Liver (tissue), 3 donors: Measurements from ENCODE around the gene ACIN1.

Experiments
- ATF3 ChIP-seq: IDR thresholded peaks from 2 replicates; pipeline ENCODE4 v1.6.1; 2016; ENCODE audit warnings: antibody characterized with exemption
- CTCF ChIP-seq: fragments of 150-350 bp; IDR thresholded peaks from 2 replicates; pipeline ENCODE4 v1.5.1; 2017; ENCODE audit warnings: improper control_type of control experiment, low read depth, low read length; ENCODE audit not compliant: missing input control
- EGR1 ChIP-seq, 2 donors: IDR thresholded peaks; 2 replicates each; pipeline ENCODE4 v1.6.1; 2016 to 2018; ENCODE audit warnings: antibody characterized with exemption in 2 of 2, low read depth in 2 of 2
- JUND ChIP-seq, 2 donors: IDR thresholded peaks; 2 replicates each; pipeline ENCODE4 v1.6.1; 2016; ENCODE audit warnings: antibody characterized with exemption in 2 of 2
- MAX ChIP-seq: IDR thresholded peaks from 2 replicates; pipeline ENCODE4 v1.6.1; 2016; ENCODE audit warnings: antibody characterized with exemption
- NR2F2 ChIP-seq: IDR thresholded peaks from 2 replicates; pipeline ENCODE4 v1.6.1; 2016; ENCODE audit warnings: antibody characterized with exemption
- RAD21 ChIP-seq, 2 donors: IDR thresholded peaks; 2 replicates each; pipeline ENCODE4 v1.6.1; 2016; ENCODE audit warnings: antibody characterized with exemption in 2 of 2, mild to moderate bottlenecking in 2 of 2
- REST ChIP-seq: IDR thresholded peaks from 2 replicates; pipeline ENCODE4 v1.6.1; 2016; ENCODE audit warnings: antibody characterized with exemption, mild to moderate bottlenecking
- SP1 ChIP-seq: IDR thresholded peaks from 2 replicates; pipeline ENCODE4 v1.6.1; 2018; ENCODE audit warnings: antibody characterized with exemption, mild to moderate bottlenecking
- TAF1 ChIP-seq: conservative IDR thresholded peaks from 2 replicates; pipeline ENCODE4 v1.6.1; 2016; ENCODE audit warnings: antibody characterized with exemption, mild to moderate bottlenecking
- YY1 ChIP-seq: IDR thresholded peaks from 2 replicates; pipeline ENCODE4 v1.6.1; 2016; ENCODE audit warnings: antibody characterized with exemption, mild to moderate bottlenecking
- ZBTB33 ChIP-seq: IDR thresholded peaks from 2 replicates; pipeline ENCODE4 v1.6.1; 2016; ENCODE audit warnings: antibody characterized with exemption
- donor health status: healthy.
- donor health status: healthy.

- TF ChIP-seq MAX (no peak), CTCF (no peak), TAF1 (no peak), RAD21 (IDR thresholded peaks at IDR 0.05) (no peak), ATF3 (no peak), EGR1 (IDR thresholded peaks at IDR 0.05; ENCODE audit: low read depth in 2 of 2) (no peak), NR2F2 (no peak), JUND (IDR thresholded peaks at IDR 0.05) (no peak), SP1 (peak; percentile 6), REST (no peak), ZBTB33 (no peak), YY1 (no peak)
These were observed 84.8 kb downstream of the ACIN1 start, which contains the start of gene C14orf93 for GRCh38 chr14:23009939-23010726.
